Skeletal muscle cell (primary cell): Measurements from ENCODE around the gene SFXN3.
A peak's percentile ranks its signal among the peaks of the same experiment; 100 is the strongest.

Experiments used
- DNase-seq: peaks from one replicate; pipeline ENCODE4 v3.0.0-alpha.2; 2010; ENCODE audit warnings: low read depth
- H3K4me3 ChIP-seq: 2 replicates; pipeline ENCODE4 v1.5.1; 2011; ENCODE audit warnings: low read depth, mild to moderate bottlenecking, control low read depth, low read length, moderate library complexity

SFXN3 gene

DNA sequence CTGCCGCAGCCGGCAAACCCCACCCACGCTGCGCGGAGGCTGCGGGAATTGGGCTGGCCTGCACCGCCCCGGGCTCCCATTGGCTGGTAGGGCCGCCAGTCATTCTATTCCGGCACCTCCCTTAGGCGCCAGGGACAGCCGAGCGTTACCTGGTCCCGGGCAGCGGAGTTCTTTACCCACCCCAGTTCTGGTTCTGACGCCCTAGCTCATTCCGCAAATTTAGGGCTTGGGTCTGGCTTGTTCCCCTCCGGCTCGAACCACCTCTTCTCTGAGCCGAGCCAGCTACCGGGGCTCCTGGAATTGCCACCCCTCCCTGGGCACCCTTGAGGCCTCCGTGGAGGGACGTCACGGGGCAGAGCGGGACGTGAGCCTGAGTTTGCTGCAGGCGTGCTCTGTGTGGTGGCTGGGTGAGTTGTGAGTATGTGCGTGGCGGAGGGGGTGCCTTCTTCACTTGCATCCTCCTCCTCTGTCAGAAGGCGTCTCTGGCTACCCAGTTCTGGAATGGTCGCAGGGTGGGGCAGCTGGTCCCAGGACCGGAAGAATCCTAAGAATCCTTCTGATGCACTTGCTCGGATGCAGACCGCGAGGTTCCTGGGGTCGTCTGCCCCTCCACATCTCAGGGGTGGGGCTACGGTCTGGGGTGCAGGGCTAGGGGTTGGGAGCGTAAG is at the start of gene SFXN3, which contains the start of gene PDZD7:
Gene SFXN3 (plus strand): TSS at position 107 of the 668 bp plus-strand sequence. CDS start 3,461 bp downstream, outside the sequence.
Gene PDZD7 (minus strand): TSS at position 2 of the 668 bp plus-strand sequence. CDS start 910 bp downstream, outside the sequence.
- peak within 1 kb of the TSS; percentile 68 for H3K4me3 ChIP-seq
- peak; percentile 79 for DNase-seq

DNA sequence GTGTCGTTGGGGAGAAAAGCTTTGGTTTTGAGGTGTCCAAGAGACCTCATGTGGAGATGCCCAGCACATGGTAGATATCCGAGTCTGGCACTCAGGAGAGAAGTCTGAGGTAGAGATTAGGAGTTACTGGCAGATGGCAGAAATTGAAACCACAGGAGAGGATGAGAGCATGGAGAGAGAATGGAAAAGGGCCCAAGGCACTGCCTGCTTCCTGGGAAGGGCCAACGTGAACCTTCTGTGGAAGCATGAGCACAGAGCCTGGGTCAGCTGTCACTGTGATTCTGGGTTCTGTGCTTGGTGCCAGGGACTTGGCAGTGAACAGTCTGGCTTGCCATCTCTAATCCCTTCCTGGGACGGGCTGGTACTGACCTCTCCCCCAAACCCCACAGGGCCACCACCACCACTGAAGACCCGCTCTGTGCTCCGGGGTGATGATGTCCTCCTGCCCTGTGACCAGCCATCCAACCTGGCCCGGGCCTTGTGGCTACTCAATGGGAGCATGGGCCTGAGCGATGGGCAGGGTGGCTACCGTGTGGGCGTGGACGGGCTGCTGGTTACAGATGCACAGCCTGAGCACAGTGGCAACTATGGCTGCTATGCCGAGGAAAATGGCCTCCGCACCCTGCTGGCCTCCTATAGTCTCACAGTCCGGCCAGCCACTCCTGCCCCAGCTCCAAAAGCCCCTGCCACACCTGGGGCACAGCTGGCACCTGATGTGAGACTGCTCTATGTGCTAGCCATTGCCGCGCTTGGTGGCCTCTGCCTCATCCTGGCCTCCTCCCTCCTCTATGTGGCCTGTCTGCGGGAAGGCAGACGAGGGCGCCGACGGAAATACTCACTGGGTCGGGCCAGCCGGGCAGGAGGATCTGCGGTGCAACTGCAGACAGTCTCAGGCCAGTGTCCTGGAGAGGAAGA is 47.9 kb upstream of the SFXN3 start:
- no peak overlapping the region for H3K4me3 ChIP-seq
- DNase-seq: no peak

DNA sequence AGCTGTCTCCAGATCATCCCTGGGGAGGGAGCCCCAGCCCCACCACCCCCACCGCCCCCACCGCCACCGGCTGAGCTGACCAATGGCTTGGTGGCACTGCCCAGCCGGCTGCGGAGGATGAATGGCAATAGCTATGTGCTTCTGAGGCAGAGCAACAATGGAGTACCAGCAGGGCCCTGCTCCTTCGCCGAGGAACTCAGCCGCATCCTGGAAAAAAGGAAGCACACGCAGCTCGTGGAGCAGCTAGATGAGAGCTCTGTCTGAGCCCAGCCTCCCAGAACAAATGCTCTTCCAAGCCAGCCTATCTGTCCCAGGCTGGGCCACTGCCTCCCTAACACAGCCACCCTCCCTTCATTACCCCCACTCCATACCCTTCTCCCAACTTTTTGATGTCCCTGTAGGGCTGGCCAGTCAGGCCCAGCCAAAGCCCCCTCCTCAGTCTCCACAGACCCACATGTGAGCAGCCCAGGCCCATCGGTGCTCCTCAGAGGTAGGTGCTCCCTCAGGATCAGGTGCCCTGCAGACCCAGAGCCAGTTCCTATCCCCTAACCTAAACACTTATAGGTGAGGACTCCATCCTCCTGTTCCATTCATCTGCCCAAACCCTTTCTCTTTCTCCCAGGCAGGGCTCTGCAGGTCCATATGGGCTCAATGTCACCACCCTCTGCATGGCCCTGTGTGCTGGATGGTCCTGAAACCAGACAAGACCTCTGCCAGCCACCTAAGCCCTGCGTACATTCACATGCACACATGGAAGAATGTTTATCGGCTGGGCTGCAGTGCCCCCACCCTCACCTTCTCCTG is 47.0 kb upstream of the SFXN3 start:
- no peak overlapping the region for H3K4me3 ChIP-seq
- no peak for DNase-seq

DNA sequence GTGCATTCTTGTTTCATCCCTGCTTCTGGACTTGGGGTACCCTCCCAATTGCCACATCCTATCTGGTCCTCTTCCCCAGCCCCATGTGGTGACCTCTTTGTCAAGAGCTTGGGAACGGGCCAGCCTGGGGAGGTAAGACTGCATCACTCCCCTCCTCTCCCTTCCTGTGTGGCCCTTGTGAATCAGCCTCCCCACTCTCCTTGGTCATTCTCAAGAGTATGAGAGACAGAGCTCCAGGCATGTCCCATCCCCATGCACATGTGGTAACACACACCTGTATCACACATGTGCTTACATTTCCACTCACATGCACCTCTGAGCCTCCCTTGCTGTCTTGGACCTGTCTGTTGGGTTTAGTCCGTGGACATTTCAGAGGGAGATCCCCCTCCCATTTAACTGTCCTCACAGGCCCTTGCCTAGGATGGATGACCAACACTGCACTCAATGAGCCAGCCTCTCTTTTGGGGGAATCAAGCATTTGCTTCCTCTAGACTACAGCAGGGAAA is 46.3 kb upstream of the SFXN3 start:
- H3K4me3 ChIP-seq: no peak overlapping the region
- no peak for DNase-seq

DNA sequence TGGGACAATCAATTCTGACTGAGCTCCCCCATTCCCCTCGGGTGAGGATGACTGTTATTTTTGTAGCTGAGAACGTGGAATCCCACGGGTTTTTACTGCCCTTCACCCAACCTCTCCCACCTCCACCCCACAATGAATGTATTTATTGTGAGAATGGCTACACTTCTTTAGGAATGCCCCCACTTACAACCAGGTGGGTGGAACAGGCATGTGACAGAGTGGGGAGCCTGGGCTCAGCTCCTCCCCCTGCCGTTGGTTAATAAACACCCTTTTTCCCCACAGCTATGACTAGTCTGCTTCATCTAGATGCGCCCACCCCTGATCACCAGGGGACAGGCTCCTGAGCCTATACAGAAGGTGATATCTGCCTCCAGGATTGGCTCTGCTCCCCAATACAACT is 45.7 kb upstream of the SFXN3 start:
- DNase-seq: no peak
- H3K4me3 ChIP-seq: no peak overlapping the region

DNA sequence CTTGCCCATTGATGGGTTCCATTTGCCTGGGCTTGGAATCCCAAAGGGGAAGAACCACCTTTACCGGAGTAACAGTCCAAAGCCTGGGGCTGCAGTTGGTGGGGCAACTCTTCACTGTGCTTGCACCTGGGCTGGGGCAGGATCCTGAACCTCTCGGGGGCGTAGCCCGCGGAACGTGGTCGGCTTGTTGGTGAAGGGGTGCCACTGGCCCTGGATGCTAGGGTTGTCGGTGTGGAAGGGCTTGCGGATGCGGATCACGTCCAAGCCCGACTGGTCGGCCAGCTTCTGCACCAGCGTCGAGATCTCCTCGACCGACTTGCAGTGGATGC is 44.4 kb upstream of the SFXN3 start:
- peak overlapping the region; percentile 95 for H3K4me3 ChIP-seq
- no peak for DNase-seq

DNA sequence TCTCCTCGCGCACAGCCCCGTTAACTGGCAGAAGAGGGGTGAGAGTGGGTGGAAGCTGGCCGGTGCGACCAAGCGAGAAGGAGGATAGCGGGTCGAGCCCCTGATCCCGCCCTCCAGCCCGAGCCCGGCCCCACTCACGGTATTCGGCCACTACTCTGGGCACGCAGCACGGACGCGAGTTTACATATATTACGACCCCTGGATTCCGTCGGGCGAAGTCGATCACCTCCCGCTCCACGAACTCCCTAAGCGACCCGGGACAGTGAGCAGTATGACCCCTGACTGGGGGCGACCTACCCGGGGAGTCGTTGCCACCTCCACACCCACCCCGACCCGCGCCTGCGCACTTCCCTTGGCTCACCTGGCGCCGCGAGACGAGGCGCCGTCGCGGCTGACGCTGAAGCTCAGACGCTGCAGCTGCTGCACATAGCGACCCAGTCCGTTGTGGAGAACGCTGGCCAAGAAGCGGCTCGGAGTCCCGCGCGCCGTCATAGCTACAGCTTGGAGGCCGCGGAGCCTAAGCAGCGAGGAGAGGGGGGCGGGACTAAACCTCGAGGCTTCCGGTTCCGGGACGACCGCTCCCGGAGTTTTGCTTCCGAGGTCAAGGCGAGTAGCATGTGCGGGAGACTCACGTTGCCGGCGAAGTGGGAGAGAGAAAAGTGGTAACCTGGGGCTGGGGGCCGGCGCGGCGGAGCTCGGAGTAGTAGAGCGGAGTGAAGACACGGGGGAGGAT is 43.9 kb upstream of the SFXN3 start, which contains the start of the genes MRPL43 and TWNK:
Gene MRPL43 (minus strand): TSS at position 546 of the 733 bp plus-strand sequence. CDS start 54 bp downstream, at position 492.
Gene TWNK (plus strand): TSS at position 592 of the 733 bp plus-strand sequence. CDS start 668 bp downstream, outside the sequence.
- peak within 1 kb of the TSS; percentile 95 for H3K4me3 ChIP-seq
- DNase-seq: no peak

DNA sequence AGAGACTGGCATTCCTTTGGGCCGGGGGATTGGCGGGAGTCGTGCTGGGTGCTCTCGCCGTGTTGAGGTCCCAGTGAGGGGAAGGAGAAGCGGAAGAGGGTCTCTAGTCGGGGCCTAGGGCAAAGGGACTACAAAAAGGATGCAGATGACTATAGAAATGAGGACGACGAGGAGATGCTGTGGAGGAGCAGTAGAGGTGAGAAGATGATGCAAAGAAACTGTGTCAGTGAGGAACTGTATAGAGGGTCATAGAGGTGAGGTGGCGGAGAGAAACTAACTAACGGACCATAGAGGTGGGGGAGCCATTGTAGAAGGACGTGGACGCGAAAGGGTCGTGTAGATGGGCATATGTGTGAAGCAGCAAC is 43.4 kb upstream of the SFXN3 start:
- H3K4me3 ChIP-seq: peak overlapping the region; percentile 95
- DNase-seq: no peak

DNA sequence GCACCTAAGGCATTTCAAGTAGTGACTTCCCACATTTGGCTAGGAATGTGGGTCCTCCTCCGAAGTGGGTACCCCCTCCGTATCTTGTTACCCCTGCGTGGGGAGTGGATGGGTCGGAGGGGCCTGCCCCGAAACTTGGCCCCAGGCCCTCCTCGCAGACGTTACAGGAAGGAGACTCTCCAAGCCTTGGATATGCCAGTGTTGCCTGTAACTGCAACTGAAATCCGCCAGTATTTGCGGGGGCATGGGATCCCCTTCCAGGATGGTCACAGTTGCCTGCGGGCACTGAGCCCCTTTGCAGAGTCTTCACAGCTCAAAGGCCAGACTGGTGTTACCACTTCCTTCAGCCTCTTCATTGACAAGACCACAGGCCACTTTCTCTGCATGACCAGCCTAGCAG is 42.9 kb upstream of the SFXN3 start:
- H3K4me3 ChIP-seq: peak overlapping the region; percentile 95

GRCh38 chr10:100989088-100989487 is 41.9 kb upstream of the SFXN3 start:
- no peak overlapping the region for H3K4me3 ChIP-seq
- DNase-seq: no peak

More for the DNA sequence above, 42.9 kb upstream of the SFXN3 start:
- DNase-seq: no peak

DNA sequence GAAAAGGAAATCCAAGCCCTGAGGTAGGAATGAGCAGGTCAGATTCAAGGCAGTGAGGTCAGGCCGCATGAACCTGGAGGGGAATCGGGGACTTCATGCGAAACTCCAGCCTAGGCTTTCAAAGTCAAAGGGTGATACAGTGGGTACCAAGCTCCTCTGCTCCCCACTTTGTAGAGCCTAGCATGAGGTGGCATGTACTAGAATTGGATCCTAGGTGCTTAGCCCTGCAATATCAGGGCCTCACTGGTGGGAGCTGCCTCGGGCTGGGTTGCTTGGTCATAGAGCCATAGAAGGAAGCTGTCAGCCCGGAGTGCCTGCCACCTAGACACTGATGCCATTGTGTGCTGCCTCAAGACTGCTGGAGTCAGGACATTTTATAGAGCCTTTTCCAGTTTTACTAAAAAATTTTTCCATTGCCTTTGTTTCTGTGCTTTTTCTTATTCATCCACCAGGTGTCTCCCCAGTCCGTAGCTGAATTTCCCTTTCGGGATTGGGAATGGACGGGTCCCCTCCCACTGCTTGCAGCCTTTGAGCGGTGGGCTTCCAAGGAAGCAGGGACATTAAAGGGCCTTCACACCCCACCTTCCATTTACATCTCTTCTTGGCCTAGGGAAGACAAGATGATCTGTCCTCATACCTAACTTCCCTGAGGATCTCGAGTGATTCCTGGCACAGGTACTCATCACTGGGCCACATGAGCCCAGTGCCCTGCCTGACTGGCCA is 36.9 kb upstream of the SFXN3 start:
- no peak overlapping the region for H3K4me3 ChIP-seq
- no peak for DNase-seq

DNA sequence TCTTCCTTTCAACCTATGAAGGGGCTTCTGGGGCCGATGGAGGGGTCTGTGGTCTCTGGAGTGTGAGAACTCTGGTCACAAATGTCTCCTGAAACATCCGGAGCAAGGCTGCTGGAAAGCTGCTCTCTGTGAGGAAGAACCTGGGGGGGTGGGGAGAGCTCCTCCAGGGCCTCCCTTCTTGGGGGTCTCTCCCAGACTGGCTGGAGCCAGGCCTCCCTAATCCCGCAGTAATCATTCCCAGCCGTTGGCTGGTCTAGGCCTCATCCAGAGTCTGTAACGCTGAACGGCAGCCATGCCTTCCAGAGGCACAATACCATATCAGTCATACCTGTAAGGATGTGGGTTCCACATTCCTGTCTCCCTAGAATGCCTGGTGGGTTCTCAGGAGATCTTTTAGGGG is 35.9 kb upstream of the SFXN3 start:
- no peak for DNase-seq
- no peak overlapping the region for H3K4me3 ChIP-seq

GRCh38 chr10:100996678-100997359 is 34.2 kb upstream of the SFXN3 start:
- H3K4me3 ChIP-seq: peak overlapping the region; percentile 89
- no peak for DNase-seq

DNA sequence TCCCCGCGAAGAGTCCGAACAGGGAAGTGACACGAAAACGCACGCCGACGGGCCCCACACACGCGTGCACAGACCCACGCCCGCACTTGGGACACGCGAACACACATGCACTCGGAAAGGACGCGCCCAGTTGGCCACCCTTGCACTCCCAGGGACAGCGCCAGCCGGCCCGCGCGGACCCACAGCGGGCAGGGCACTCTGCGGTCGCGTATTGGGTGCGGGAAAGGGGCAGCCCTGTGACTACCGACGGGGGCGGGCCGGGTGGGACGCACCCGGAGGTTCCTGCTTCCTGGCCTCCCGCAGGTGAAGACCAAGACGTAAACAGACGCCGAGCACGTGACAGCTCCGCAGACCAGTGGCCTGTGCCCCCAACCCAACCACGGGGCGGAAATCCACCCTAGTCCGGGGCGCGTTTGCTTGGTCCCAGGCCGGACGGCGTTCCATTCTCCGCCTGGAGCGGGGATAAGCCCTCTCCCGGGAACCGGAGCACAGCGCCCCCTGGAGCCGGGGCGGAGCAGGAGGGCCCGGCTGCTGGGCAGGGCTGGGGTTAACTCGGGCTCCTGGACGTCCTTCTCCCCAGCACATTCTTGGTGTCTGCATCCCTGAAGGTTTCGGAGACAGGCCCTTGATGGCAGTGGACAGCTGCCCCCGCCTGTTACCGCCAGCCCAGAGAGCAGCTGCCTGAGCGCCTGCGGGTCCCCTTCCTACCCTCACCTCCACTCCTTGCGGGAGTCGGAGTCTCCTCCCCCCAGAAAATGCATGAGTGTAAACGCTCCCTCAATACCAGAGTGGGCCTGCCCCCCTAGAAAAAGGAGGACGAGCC is 33.5 kb upstream of the SFXN3 start:
- peak overlapping the region; percentile 89 for H3K4me3 ChIP-seq
- DNase-seq: peak; percentile 64

GRCh38 chr10:100998183-100998990 is 32.6 kb upstream of the SFXN3 start:
- H3K4me3 ChIP-seq: peak overlapping the region; percentile 89
- peak; percentile 63 for DNase-seq
